Left forelimb (tissue), 1 donor: Measurements from ENCODE around the gene SIL1.
A peak's percentile ranks its signal among the peaks of the same experiment; 100 is the strongest.
"Not testable (repeated sequence)": the region's sequence is repeated elsewhere in the genome, so short reads cannot be mapped to it uniquely, and the experiment has no call there.

Experiments
- DNase-seq: peaks from one replicate; pipeline ENCODE4 v3.0.0-alpha.2; 2018; ENCODE audit warnings: low spot score

The SIL1 gene

GRCh38 chr5:138942066-138942465 is 256.1 kb downstream of the SIL1 start:
- DNase-seq: no peak

GRCh38 chr5:138938526-138938925 is 259.6 kb downstream of the SIL1 start:
- no peak for DNase-seq

- no peak for DNase-seq
These were observed 260.5 kb downstream of the SIL1 start for GRCh38 chr5:138937392-138938387.

- DNase-seq: no peak
These were observed 261.2 kb downstream of the SIL1 start for GRCh38 chr5:138936968-138937345.

GRCh38 chr5:138936225-138936967 is 261.8 kb downstream of the SIL1 start:
- no peak for DNase-seq

- no peak for DNase-seq
These were observed 262.7 kb downstream of the SIL1 start for GRCh38 chr5:138935466-138935865.

GRCh38 chr5:138934971-138935370 is 263.2 kb downstream of the SIL1 start:
- no peak for DNase-seq

- DNase-seq: no peak
These were observed 264.5 kb downstream of the SIL1 start for GRCh38 chr5:138933522-138934290.

- no peak for DNase-seq
These were observed 265.9 kb downstream of the SIL1 start for GRCh38 chr5:138932171-138932810.

GRCh38 chr5:138930371-138931097 is 267.6 kb downstream of the SIL1 start:
- DNase-seq: no peak

- no peak for DNase-seq
These were observed 268.6 kb downstream of the SIL1 start for GRCh38 chr5:138929571-138929955.

- DNase-seq: peak; percentile 71
These were observed 270.2 kb downstream of the SIL1 start for GRCh38 chr5:138927979-138928378.

- DNase-seq: no peak
These were observed 270.6 kb downstream of the SIL1 start for GRCh38 chr5:138927544-138927943.

GRCh38 chr5:138926688-138927448 is 271.3 kb downstream of the SIL1 start:
- DNase-seq: no peak

- DNase-seq: no peak
These were observed 271.9 kb downstream of the SIL1 start for GRCh38 chr5:138926257-138926656.

GRCh38 chr5:138925090-138925635 is 273.0 kb downstream of the SIL1 start:
- DNase-seq: no peak

GRCh38 chr5:138922494-138922893 is 275.7 kb downstream of the SIL1 start:
- DNase-seq: no peak

- not testable (repeated sequence) for DNase-seq
These were observed 276.8 kb downstream of the SIL1 start for GRCh38 chr5:138921362-138921761.

- DNase-seq: no peak
These were observed 278.0 kb downstream of the SIL1 start for GRCh38 chr5:138920181-138920580.

- DNase-seq: no peak
These were observed 279.5 kb downstream of the SIL1 start for GRCh38 chr5:138918686-138919085.
